KMS-11 (cell line): ENCODE data around the gene CATSPER3.

Source experiments
- H2AFZ ChIP-seq: fragments of 200-600 bp; sonication (generic); 2 replicates; pipeline ENCODE4 v1.6.1; 2016; ENCODE audit warnings: antibody characterized with exemption, mixed run types, low read depth
- H3K27ac ChIP-seq: fragments of 200-600 bp; sonication (generic); 2 replicates; pipeline ENCODE4 v1.6.1; 2016; ENCODE audit warnings: mild to moderate bottlenecking, mixed run types
- H3K27me3 ChIP-seq: fragments of 200-600 bp; sonication (generic); 2 replicates; pipeline ENCODE4 v1.6.1; 2017; ENCODE audit warnings: mild to moderate bottlenecking, low read depth, mixed run types, moderate library complexity; ENCODE audit not compliant: insufficient read depth
- H3K36me3 ChIP-seq: fragments of 200-600 bp; sonication (generic); 2 replicates; pipeline ENCODE4 v1.6.1; 2017; ENCODE audit warnings: mild to moderate bottlenecking, mixed run types; ENCODE audit not compliant: insufficient read depth
- H3K4me1 ChIP-seq: fragments of 200-600 bp; sonication (generic); 2 replicates; pipeline ENCODE4 v1.6.1; 2016; ENCODE audit warnings: mild to moderate bottlenecking, low read depth, mixed run types; ENCODE audit not compliant: poor library complexity, severe bottlenecking
- H3K4me2 ChIP-seq: fragments of 200-600 bp; sonication (generic); 2 replicates; pipeline ENCODE4 v1.7.0; 2016; ENCODE audit warnings: mild to moderate bottlenecking, mixed run types
- H3K4me3 ChIP-seq: fragments of 200-600 bp; sonication (generic); IDR thresholded peaks from 2 replicates; pipeline ENCODE4 v1.6.1; 2017; ENCODE audit warnings: low read depth, low read length, mixed read lengths; ENCODE audit not compliant: insufficient read depth
- H3K79me2 ChIP-seq: fragments of 200-600 bp; sonication (generic); 2 replicates; pipeline ENCODE4 v1.6.1; 2016; ENCODE audit warnings: low read depth, mixed run types; ENCODE audit not compliant: insufficient read depth
- H3K9ac ChIP-seq: fragments of 200-600 bp; sonication (generic); 2 replicates; pipeline ENCODE4 v1.6.1; 2016; ENCODE audit warnings: mild to moderate bottlenecking, mixed run types
- H4K20me1 ChIP-seq: fragments of 200-600 bp; sonication (generic); 2 replicates; pipeline ENCODE4 v1.6.1; 2016; ENCODE audit warnings: mild to moderate bottlenecking, mixed run types; ENCODE audit not compliant: insufficient read depth
- TF ChIP-seq, protein P1 (sequence below): fragments of 200-600 bp; sonication (generic); conservative IDR thresholded peaks from 2 replicates; pipeline ENCODE4 v1.6.1; 2017; ENCODE audit warnings: low read depth, mild to moderate bottlenecking, antibody characterized with exemption, low read length, moderate library complexity, mixed read lengths

Gene CATSPER3

DNA sequence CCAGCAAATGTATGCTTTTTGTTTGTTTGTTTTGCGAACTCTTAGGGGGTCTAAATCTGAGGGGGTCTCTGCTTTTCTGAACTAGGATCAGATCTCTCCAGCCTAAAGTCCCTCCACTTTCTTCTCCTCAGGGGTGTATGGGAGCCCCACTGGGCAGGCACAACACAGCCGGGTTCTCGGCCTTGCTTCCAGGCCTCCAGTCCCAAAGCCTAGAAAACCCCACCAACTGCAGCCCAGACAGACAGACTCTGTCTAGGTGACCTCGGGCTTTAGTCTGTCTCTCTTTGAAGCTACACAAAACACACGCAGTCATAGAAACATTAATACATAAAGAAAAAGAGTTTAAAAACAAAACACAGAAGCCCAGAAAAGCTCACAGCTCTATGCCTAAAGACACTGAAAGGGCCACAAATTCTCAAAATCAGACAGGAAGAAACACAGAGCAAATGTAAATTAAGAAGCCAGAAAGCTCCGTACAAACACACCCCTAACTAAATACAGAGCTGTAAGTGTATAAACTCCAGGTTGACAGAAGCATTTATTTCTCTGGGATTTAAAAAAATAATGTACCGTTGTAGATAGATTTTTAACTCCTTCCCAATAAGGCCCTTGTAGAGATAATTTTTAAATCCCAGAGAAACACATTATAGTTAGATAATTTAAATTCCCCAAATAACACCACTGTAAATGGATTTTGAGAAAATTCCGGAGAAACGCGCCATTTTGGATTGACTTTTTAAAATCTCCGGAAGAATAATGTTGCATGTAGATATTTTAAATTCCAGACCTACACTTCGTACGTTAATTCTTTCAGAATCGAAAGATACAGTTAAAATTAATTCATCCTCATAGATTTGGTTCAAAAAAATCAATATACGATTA is 64.3 kb downstream of the CATSPER3 start:
- Histone ChIP-seq H2AFZ (peak overlapping the region; percentile 84), H4K20me1 (no peaks in the 10 kb centered on the region), H3K27ac (peak overlapping the region; percentile 81), H3K79me2 (peaks cover 40% of the 10 kb centered on the region), H3K27me3 (no peaks in the 10 kb centered on the region), H3K4me1 (peaks cover 14% of the 10 kb centered on the region), H3K36me3 (no peaks in the 10 kb centered on the region), H3K9ac (peak overlapping the region; percentile 98), H3K4me2 (peak overlapping the region; percentile 83), H3K4me3 (no peak overlapping the region)
- TF ChIP-seq, protein P1, sequence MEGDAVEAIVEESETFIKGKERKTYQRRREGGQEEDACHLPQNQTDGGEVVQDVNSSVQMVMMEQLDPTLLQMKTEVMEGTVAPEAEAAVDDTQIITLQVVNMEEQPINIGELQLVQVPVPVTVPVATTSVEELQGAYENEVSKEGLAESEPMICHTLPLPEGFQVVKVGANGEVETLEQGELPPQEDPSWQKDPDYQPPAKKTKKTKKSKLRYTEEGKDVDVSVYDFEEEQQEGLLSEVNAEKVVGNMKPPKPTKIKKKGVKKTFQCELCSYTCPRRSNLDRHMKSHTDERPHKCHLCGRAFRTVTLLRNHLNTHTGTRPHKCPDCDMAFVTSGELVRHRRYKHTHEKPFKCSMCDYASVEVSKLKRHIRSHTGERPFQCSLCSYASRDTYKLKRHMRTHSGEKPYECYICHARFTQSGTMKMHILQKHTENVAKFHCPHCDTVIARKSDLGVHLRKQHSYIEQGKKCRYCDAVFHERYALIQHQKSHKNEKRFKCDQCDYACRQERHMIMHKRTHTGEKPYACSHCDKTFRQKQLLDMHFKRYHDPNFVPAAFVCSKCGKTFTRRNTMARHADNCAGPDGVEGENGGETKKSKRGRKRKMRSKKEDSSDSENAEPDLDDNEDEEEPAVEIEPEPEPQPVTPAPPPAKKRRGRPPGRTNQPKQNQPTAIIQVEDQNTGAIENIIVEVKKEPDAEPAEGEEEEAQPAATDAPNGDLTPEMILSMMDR = no peak

DNA sequence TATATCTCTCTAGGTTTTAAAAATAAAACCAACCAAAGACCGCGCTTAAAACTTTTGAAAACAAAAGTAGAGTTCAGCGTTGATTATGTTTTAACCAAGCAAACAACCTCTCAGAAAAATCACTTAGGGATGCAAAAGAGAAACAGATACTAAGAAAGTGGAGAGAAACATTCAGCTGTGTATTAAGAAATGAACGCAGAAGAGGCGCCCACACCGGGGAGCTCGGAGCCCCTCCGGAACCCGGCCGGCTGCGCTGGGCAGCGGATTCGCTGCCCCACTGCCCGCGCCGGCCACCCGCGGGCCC is 64.9 kb downstream of the CATSPER3 start:
- H3K27me3 ChIP-seq = no peaks in the 10 kb centered on the region
- peak overlapping the region; percentile 83 for H3K4me2 ChIP-seq
- H3K4me3 ChIP-seq = no peak overlapping the region
- H4K20me1 ChIP-seq = no peaks in the 10 kb centered on the region
- TF ChIP-seq, protein P1 = no peak
- H3K36me3 ChIP-seq = no peaks in the 10 kb centered on the region
- H2AFZ ChIP-seq = peak overlapping the region; percentile 84
- peaks cover 40% of the 10 kb centered on the region for H3K79me2 ChIP-seq
- H3K27ac ChIP-seq = peak overlapping the region; percentile 81
- peak overlapping the region; percentile 98 for H3K9ac ChIP-seq
- peaks cover 14% of the 10 kb centered on the region for H3K4me1 ChIP-seq

DNA sequence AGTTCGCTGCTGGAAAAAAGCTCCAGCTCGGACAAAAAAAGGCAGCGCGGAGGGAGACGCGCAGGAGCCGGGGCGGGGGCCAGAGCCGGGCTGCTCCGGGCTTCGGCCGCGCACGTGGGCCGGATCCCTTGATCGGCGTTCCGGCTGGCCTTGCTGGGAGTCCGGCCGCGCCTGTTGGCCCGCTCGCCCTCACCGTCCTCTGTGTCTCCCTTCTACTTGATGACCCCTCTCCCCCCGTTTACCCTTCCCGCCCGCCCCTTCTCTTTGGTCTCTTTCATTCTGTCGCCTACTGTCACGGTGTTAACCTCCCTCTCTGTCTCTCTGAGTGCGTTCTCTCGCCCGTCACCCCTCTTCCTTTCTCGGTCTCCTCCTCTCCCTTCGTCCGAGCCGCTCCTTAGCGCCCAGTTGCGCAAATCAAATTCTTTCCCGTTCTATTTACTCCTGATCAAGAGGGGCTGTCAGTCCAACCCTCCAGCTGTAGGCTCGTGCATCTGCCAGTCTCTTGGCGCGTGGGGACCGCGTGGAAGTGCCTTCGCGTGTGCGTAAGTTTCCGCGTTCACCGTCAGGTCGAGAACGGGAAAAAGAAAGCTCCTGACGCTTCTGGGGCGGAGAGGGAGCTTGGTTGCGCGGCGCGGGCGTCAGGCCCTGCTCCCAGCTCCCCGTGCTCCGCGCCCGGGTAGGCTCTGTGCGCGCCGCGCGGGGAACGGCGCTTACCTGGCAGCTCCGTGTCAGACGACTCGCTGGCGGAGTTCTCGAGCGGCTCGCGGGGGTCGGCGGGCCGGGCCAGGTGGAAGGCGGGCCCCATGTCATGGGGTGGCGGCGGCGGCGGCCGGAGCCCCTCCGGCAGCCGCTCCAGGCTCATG is 65.5 kb downstream of the CATSPER3 start:
- H3K4me2 ChIP-seq = peak overlapping the region; percentile 83
- H2AFZ ChIP-seq = peak overlapping the region; percentile 84
- peak overlapping the region; percentile 98 for H3K9ac ChIP-seq
- H3K36me3 ChIP-seq = no peaks in the 10 kb centered on the region
- TF ChIP-seq, protein P1 = no peak
- H3K4me1 ChIP-seq = peaks cover 14% of the 10 kb centered on the region
- no peaks in the 10 kb centered on the region for H3K27me3 ChIP-seq
- H3K27ac ChIP-seq = peak overlapping the region; percentile 81
- H4K20me1 ChIP-seq = no peaks in the 10 kb centered on the region
- H3K79me2 ChIP-seq = peaks cover 40% of the 10 kb centered on the region
- H3K4me3 ChIP-seq = no peak overlapping the region

DNA sequence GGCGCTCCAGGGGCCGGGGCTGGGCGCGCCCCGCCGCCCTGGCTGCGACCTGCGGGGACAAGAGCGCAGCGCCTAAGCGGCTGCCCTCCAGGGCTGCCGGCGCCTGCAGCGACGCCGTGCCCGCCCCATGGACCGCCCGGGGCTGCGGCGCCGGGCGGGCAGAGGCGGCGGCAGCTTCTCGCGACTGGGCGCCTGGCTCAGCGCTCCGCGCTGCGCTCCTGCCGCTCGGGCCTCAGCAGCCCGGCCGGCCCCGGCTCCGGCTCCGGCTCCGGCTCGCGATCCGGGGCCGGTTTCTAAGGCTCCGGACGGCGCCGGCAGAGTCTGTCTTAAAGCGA is 66.2 kb downstream of the CATSPER3 start, which contains the start of gene PITX1:
Gene PITX1, minus strand, starts transcription at position 328 of the 335 bp plus-strand sequence. CDS start 347 bp downstream, outside the sequence.
- TF ChIP-seq, protein P1 = no peak
- peak within 1 kb of the TSS; percentile 84 for H2AFZ ChIP-seq
- H3K36me3 ChIP-seq = no peaks in the 10 kb centered on the region
- H3K9ac ChIP-seq = peak within 1 kb of the TSS; percentile 98
- H3K79me2 ChIP-seq = peaks cover 40% of the 10 kb centered on the region
- peak within 1 kb of the TSS; percentile 83 for H3K4me2 ChIP-seq
- peaks cover 14% of the 10 kb centered on the region for H3K4me1 ChIP-seq
- no peak within 1 kb of the TSS for H3K4me3 ChIP-seq
- H4K20me1 ChIP-seq = no peaks in the 10 kb centered on the region
- peak within 1 kb of the TSS; percentile 81 for H3K27ac ChIP-seq
- no peaks in the 10 kb centered on the region for H3K27me3 ChIP-seq
